Mammary epithelial cell (primary cell): ENCODE measurements around the gene SHCBP1L.

ENCODE experiments used
- CTCF ChIP-seq, 2 donors: IDR thresholded peaks in 1 of 2; conservative IDR thresholded peaks in 1 of 2; 2 replicates each; pipeline ENCODE4 v1.5.1; 2011 to 2012; ENCODE audit warnings: inconsistent platforms in 2 of 2, low read length in 2 of 2, mild to moderate bottlenecking in 2 of 2, control low read depth in 1 of 2, low read depth in 1 of 2; ENCODE audit not compliant: insufficient read depth in 1 of 2; ENCODE audit errors: extremely low read depth in 1 of 2
- EZH2 ChIP-seq: IDR thresholded peaks from 2 replicates; pipeline ENCODE4 v1.6.1; 2012; ENCODE audit warnings: low read length, inconsistent platforms, borderline replicate concordance

GRCh38 chr1:182984138-182984537 is 31.2 kb upstream of the SHCBP1L start:
- TF ChIP-seq CTCF (conservative IDR thresholded peaks at IDR 0.05 in 1 of 2, IDR thresholded peaks at IDR 0.05 in 1 of 2; ENCODE audit: extremely low read depth in 1 of 2, insufficient read depth in 1 of 2, low read depth in 1 of 2, low read length in 2 of 2) = no peak
- no peak for TF ChIP-seq EZH2
